HepG2 (cell line): Measurements from ENCODE around the gene CARMIL1. TPM values are rescaled to one million over a fixed set of nuclear protein-coding genes. Genes with fewer than 3 reads are reported as not detected.
A peak's percentile ranks its signal among the peaks of the same experiment; 100 is the strongest.

Source experiments
- ARHGAP35 ChIP-seq: sonication (generic); formaldehyde crosslinking; IDR thresholded peaks from 2 replicates; pipeline ENCODE4 v1.9.0; 2022; ENCODE audit warnings: mild to moderate bottlenecking, inconsistent platforms, moderate library complexity, missing genetic modification reagents, borderline replicate concordance
- BRCA1 ChIP-seq: sonication (generic); formaldehyde crosslinking; IDR thresholded peaks from 2 replicates; pipeline ENCODE4 v1.4.0; 2020; ENCODE audit warnings: missing genetic modification reagents
- EP300 ChIP-seq, 3 experiments: sonication (generic) in 1 of 3; formaldehyde crosslinking in 1 of 3; IDR thresholded peaks; 2 replicates each; pipeline versions ENCODE4 v1.5.1 to v1.6.1; 2011 to 2020; ENCODE audit warnings: low read depth in 2 of 3, low read length in 2 of 3, borderline replicate concordance in 1 of 3, improper control_type of control experiment in 1 of 3, mild to moderate bottlenecking in 1 of 3, missing genetic modification reagents in 1 of 3, moderate library complexity in 1 of 3
- FOSL1 ChIP-seq: sonication (generic); formaldehyde crosslinking; IDR thresholded peaks from 2 replicates; pipeline ENCODE4 v1.9.0; 2021; ENCODE audit warnings: missing genetic modification reagents, borderline replicate concordance
- GTF2F1 ChIP-seq: fragments of 150-350 bp; IDR thresholded peaks from 2 replicates; pipeline ENCODE4 v1.6.1; 2014; ENCODE audit warnings: low read length
- HOXA5 ChIP-seq: sonication (generic); formaldehyde crosslinking; IDR thresholded peaks from 2 replicates; pipeline ENCODE4 v1.4.0; 2020; ENCODE audit warnings: missing genetic modification reagents
- NCOR1 ChIP-seq: fragments of 200-600 bp; sonication (generic); IDR thresholded peaks from 2 replicates; pipeline ENCODE4 v1.7.0; 2017; ENCODE audit warnings: antibody characterized with exemption, low read length, borderline replicate concordance
- NRL ChIP-seq: sonication (generic); formaldehyde crosslinking; IDR thresholded peaks from 2 replicates; pipeline ENCODE4 v1.5.0; 2020; ENCODE audit warnings: missing genetic modification reagents, mild to moderate bottlenecking, moderate library complexity, borderline replicate concordance
- REXO4 ChIP-seq: sonication (generic); formaldehyde crosslinking; IDR thresholded peaks from 2 replicates; pipeline ENCODE4 v1.8.0; 2022; ENCODE audit warnings: missing genetic modification reagents, mild to moderate bottlenecking, borderline replicate concordance
- RFX1 ChIP-seq: fragments of 450-650 bp; IDR thresholded peaks from 2 replicates; pipeline ENCODE4 v1.6.1; 2017
- RXRB ChIP-seq: IDR thresholded peaks from 2 replicates; pipeline ENCODE4 v1.6.1; 2016; ENCODE audit warnings: borderline replicate concordance, missing genetic modification reagents, missing compliant biosample characterization
- SMAD3 ChIP-seq: sonication (generic); formaldehyde crosslinking; IDR thresholded peaks from 2 replicates; pipeline ENCODE4 v1.4.0; 2020; ENCODE audit warnings: missing genetic modification reagents
- SOX6 ChIP-seq, 2 experiments: fragments of 450-650 bp in 1 of 2; sonication (generic) in 1 of 2; formaldehyde crosslinking in 1 of 2; IDR thresholded peaks; 2 replicates each; pipeline versions ENCODE4 v1.4.0 to v1.6.1; 2017 to 2020; ENCODE audit warnings: antibody characterized with exemption in 1 of 2, mild to moderate bottlenecking in 1 of 2, missing genetic modification reagents in 1 of 2
- SRSF9 ChIP-seq: fragments of 200-400 bp; formaldehyde crosslinking; IDR thresholded peaks from 2 replicates; pipeline ENCODE4 v1.6.1; 2018; ENCODE audit warnings: borderline replicate concordance, mild to moderate bottlenecking, low read depth, low read length; ENCODE audit not compliant: insufficient read depth, poor library complexity, severe bottlenecking
- ZC3H4 ChIP-seq: sonication (generic); formaldehyde crosslinking; IDR thresholded peaks from 2 replicates; pipeline ENCODE4 v1.4.0; 2020; ENCODE audit warnings: missing genetic modification reagents, borderline replicate concordance
- ZNF124 ChIP-seq: sonication (generic); formaldehyde crosslinking; IDR thresholded peaks from 2 replicates; pipeline ENCODE4 v1.4.0; 2020; ENCODE audit warnings: missing genetic modification reagents
- ZNF333 ChIP-seq: sonication (generic); formaldehyde crosslinking; IDR thresholded peaks from 2 replicates; pipeline ENCODE4 v1.4.0; 2020; ENCODE audit warnings: mild to moderate bottlenecking, missing genetic modification reagents, borderline replicate concordance
- ZNF556 ChIP-seq: sonication (generic); formaldehyde crosslinking; IDR thresholded peaks from 2 replicates; pipeline ENCODE4 v1.4.0; 2020; ENCODE audit warnings: mild to moderate bottlenecking, missing genetic modification reagents, borderline replicate concordance
- ZNF678 ChIP-seq: sonication (generic); formaldehyde crosslinking; IDR thresholded peaks from 2 replicates; pipeline ENCODE4 v1.4.0; 2020; ENCODE audit warnings: mild to moderate bottlenecking, missing genetic modification reagents
- polyA plus RNA-seq, 8 experiments: library from polyadenylated mRNA; depleted of rRNA in 3 of 8; stranded (reverse) in 7 of 8; unstranded in 1 of 8; fragments of >200 nt; fragmentation: Illumina TruSeq in 4 of 8; extraction: Trizol in 4 of 8; gene quantifications; 2 replicates each; pipeline versions ENCODE4 v1.2.1 to v1.2.3, GENCODE V29; 2011 to 2016; ENCODE audit warnings: low read depth in 4 of 8, missing spikeins in 1 of 8, mixed read lengths in 1 of 8; ENCODE audit not compliant: insufficient read depth in 1 of 8
- total RNA-seq, 5 experiments: library from RNA; depleted of rRNA; stranded (reverse); fragments of >200 nt; fragmentation: Illumina TruSeq; extraction: Trizol; gene quantifications; 2 replicates each; pipeline ENCODE4 v1.2.3, GENCODE V29; 2016; ENCODE audit warnings: low read depth in 1 of 5
- TF ChIP-seq, protein P1 (sequence below): sonication (generic); formaldehyde crosslinking; IDR thresholded peaks from 2 replicates; pipeline ENCODE4 v1.8.0; 2022; ENCODE audit warnings: missing genetic modification reagents, mild to moderate bottlenecking, borderline replicate concordance
- TF ChIP-seq, protein P2 (sequence below): IDR thresholded peaks from 2 replicates; pipeline ENCODE4 v1.6.1; 2016; ENCODE audit warnings: missing genetic modification reagents, missing compliant biosample characterization
- TF ChIP-seq, protein P3 (sequence below): sonication (generic); formaldehyde crosslinking; IDR thresholded peaks from 2 replicates; pipeline ENCODE4 v1.8.1; 2023; ENCODE audit warnings: missing genetic modification reagents, inconsistent platforms, borderline replicate concordance
- TF ChIP-seq, protein P4 (sequence below): IDR thresholded peaks from 2 replicates; pipeline ENCODE4 v1.6.1; 2016
- TF ChIP-seq, protein P5 (sequence below): sonication (generic); formaldehyde crosslinking; IDR thresholded peaks from 2 replicates; pipeline ENCODE4 v1.4.0; 2020; ENCODE audit warnings: mild to moderate bottlenecking, missing genetic modification reagents

Gene CARMIL1
- total and polyA plus RNA-seq, 2 of the 13 experiments (the other 11 are each of a cell fraction or from before 2014, with no cell fraction given), result 1.8 to 2.6 TPM

DNA sequence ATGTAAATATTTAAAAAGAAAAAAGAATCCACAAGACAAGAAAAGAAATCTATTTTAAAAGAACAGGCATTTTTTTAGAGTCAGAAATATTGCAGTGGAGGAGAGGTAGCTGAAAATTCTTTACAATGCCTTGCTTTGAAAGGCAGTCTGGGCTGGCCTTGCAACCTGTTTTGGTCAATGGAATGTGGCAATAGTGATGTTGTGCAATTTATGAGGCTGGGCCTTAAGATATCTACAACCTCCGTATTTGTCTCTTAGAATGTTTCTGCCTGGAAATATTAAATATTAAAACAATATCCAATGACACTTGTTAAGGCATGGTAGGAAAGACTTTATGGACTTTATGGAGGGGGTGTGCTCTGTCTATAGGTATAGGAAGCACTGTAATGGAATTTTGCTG is 358.0 kb downstream of the CARMIL1 start (continued):
- peak in 1 of 2 experiments; percentile 59; a peak in 2 of 4 replicates for TF ChIP-seq EP300 (IDR thresholded peaks at IDR 0.05; ENCODE audit: low read depth in 2 of 2, low read length in 2 of 2)
- TF ChIP-seq EP300 (CRISPR knock-in tag; IDR thresholded peaks at IDR 0.05; ENCODE audit: borderline replicate concordance), result no peak
- no peak for TF ChIP-seq ARHGAP35 (CRISPR knock-in tag)
- TF ChIP-seq REXO4 (CRISPR knock-in tag), result no peak
- TF ChIP-seq ZNF556 (CRISPR knock-in tag), result no peak
- TF ChIP-seq RFX1, result no peak
- TF ChIP-seq, protein P1, sequence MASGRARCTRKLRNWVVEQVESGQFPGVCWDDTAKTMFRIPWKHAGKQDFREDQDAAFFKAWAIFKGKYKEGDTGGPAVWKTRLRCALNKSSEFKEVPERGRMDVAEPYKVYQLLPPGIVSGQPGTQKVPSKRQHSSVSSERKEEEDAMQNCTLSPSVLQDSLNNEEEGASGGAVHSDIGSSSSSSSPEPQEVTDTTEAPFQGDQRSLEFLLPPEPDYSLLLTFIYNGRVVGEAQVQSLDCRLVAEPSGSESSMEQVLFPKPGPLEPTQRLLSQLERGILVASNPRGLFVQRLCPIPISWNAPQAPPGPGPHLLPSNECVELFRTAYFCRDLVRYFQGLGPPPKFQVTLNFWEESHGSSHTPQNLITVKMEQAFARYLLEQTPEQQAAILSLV (CRISPR knock-in tag), result no peak
- no peak for TF ChIP-seq ZNF333 (CRISPR knock-in tag)
- peak; percentile 42; the same call in 1 of the 2 replicates for TF ChIP-seq RXRB (CRISPR knock-in tag)
- TF ChIP-seq, protein P2, sequence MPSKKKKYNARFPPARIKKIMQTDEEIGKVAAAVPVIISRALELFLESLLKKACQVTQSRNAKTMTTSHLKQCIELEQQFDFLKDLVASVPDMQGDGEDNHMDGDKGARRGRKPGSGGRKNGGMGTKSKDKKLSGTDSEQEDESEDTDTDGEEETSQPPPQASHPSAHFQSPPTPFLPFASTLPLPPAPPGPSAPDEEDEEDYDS (CRISPR knock-in tag), result no peak
- no peak for TF ChIP-seq ZC3H4 (CRISPR knock-in tag)
- peak; percentile 57; the same call in 1 of the 2 replicates for TF ChIP-seq NCOR1
- no peak for TF ChIP-seq GTF2F1
- no peak for TF ChIP-seq NRL
- TF ChIP-seq ZNF124, result no peak
- TF ChIP-seq, protein P3, sequence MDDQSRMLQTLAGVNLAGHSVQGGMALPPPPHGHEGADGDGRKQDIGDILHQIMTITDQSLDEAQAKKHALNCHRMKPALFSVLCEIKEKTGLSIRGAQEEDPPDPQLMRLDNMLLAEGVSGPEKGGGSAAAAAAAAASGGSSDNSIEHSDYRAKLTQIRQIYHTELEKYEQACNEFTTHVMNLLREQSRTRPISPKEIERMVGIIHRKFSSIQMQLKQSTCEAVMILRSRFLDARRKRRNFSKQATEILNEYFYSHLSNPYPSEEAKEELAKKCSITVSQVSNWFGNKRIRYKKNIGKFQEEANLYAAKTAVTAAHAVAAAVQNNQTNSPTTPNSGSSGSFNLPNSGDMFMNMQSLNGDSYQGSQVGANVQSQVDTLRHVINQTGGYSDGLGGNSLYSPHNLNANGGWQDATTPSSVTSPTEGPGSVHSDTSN (CRISPR knock-in tag), result no peak
- TF ChIP-seq HOXA5 (CRISPR knock-in tag), result 0 out of 2 replicates have a peak, but pooled peaks have one; percentile 40
- no peak for TF ChIP-seq SOX6 (IDR thresholded peaks at IDR 0.05)
- TF ChIP-seq SOX6 (CRISPR knock-in tag; IDR thresholded peaks at IDR 0.05), result peak; percentile 73
- TF ChIP-seq BRCA1 (CRISPR knock-in tag), result no peak
- TF ChIP-seq, protein P4, sequence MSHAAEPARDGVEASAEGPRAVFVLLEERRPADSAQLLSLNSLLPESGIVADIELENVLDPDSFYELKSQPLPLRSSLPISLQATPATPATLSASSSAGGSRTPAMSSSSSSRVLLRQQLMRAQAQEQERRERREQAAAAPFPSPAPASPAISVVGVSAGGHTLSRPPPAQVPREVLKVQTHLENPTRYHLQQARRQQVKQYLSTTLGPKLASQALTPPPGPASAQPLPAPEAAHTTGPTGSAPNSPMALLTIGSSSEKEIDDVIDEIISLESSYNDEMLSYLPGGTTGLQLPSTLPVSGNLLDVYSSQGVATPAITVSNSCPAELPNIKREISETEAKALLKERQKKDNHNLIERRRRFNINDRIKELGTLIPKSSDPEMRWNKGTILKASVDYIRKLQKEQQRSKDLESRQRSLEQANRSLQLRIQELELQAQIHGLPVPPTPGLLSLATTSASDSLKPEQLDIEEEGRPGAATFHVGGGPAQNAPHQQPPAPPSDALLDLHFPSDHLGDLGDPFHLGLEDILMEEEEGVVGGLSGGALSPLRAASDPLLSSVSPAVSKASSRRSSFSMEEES (CRISPR knock-in tag), result no peak
- TF ChIP-seq ZNF678 (CRISPR knock-in tag), result no peak
- no peak; the same call in 1 of the 2 replicates for TF ChIP-seq FOSL1 (CRISPR knock-in tag)
- TF ChIP-seq, protein P5, sequence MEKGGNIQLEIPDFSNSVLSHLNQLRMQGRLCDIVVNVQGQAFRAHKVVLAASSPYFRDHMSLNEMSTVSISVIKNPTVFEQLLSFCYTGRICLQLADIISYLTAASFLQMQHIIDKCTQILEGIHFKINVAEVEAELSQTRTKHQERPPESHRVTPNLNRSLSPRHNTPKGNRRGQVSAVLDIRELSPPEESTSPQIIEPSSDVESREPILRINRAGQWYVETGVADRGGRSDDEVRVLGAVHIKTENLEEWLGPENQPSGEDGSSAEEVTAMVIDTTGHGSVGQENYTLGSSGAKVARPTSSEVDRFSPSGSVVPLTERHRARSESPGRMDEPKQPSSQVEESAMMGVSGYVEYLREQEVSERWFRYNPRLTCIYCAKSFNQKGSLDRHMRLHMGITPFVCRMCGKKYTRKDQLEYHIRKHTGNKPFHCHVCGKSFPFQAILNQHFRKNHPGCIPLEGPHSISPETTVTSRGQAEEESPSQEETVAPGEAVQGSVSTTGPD (CRISPR knock-in tag), result no peak
- TF ChIP-seq SMAD3, result peak; percentile 89
- TF ChIP-seq SRSF9, result no peak
